GM06990 (cell line): ENCODE data around the gene NUBP1.

Source experiments
- DNase-seq: peaks from one replicate; pipeline ENCODE4 v3.0.0-alpha.2; 2011; ENCODE audit not compliant: insufficient read length; ENCODE audit errors: extremely low read depth
- H3K27me3 ChIP-seq: replicated peaks from 2 replicates; pipeline ENCODE4 v1.6.0; 2011; ENCODE audit warnings: low read length; ENCODE audit not compliant: control insufficient read depth, insufficient read depth
- H3K36me3 ChIP-seq: 2 replicates; pipeline ENCODE4 v1.5.1; 2011; ENCODE audit warnings: low read length; ENCODE audit not compliant: control insufficient read depth, insufficient read depth
- H3K4me3 ChIP-seq: replicated peaks from 2 replicates; pipeline ENCODE4 v1.5.1; 2011; ENCODE audit warnings: low read depth, mild to moderate bottlenecking, control low read depth, low read length
- CTCF ChIP-seq: IDR thresholded peaks from 2 replicates; pipeline ENCODE4 v1.5.1; 2011; ENCODE audit warnings: low read length, control low read depth, mild to moderate bottlenecking, inconsistent platforms; ENCODE audit not compliant: insufficient read depth, poor library complexity, severe bottlenecking

The NUBP1 gene

DNA sequence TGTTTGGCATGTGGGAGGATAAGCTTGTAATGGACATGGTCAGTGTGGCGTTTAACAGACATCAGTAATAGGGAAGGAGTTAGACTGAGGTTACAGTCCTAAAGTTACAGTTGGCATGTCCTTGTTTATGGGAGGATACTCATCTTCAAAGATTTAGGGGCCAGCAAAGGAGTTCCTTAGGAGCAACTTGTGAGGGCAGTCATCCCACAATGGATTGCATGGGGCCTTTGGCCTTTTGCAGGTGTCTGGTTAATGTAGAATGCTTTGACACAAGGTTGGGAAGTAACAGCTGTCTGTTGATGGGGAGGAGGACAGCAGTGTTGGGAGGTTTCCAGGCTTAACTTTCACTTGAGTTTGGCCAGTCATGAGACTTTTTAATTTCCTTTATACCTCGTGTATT, 2.2 kb downstream of the NUBP1 start:
- DNase-seq, result no peak
- Histone ChIP-seq H3K4me3 (no peak overlapping the region), H3K36me3 (peaks cover 3% of the 10 kb centered on the region), H3K27me3 (no peaks in the 10 kb centered on the region)
- no peak for TF ChIP-seq CTCF

DNA sequence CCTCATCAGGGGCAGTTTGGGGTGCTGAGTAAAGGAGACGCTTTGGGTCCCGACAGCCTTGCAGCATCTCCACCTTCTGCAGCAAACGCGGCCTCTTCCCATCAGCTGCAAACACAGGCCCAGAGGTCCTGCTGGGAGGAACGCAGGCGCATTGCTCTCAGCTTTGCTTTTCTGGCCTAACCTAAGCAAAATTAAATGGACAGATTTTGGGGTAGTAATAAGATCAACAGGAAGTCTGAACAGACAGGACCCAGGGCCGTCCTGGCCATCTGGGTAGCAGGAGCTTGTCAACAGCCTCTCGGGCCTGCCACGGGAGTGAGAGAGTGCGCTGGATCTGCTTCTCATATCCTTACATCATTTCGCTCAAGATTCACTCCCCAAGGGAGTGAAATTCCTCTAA, 7.2 kb downstream of the NUBP1 start:
- no peaks in the 10 kb centered on the region for H3K27me3 ChIP-seq
- no peak for DNase-seq
- peaks cover 3% of the 10 kb centered on the region for H3K36me3 ChIP-seq
- TF ChIP-seq CTCF, result no peak
- no peak overlapping the region for H3K4me3 ChIP-seq

GRCh38 chr16:10751291-10751697, 7.7 kb downstream of the NUBP1 start:
- peaks cover 3% of the 10 kb centered on the region for H3K36me3 ChIP-seq
- DNase-seq, result no peak

DNA sequence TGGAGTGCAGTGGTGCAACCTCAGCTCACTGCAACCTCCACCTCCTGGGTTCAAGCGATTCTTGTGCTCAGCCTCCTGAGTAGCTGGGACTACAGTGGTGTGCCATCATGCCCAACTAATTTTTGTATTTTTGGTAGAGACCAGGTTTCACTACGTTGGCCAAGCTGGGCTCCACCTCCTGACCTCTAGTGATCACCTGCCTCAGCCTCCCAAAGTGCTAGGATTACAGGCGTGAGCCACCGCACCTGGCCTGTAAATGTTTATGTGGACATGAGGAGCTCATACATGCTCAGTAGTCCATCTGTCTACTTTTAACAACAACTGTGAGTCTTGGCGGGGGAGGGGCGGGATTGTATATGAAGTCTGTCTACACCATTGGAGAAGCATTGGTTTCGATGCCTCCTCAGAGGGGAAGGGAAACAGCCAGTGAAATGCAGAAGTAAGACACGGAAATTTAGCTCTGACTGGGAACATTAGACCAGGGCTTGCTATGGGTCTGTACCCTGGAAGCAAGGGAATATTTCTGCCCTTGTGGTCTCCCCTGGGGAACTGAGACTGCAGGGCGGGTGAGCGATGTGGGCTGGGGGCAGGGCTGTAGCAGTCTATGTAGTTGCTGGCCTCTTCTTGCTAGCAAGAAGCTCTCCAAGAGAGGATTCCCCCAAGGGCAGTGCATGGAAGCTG, 9.3 kb downstream of the NUBP1 start:
- TF ChIP-seq CTCF, result no peak
- Histone ChIP-seq H3K4me3 (no peak overlapping the region), H3K27me3 (no peaks in the 10 kb centered on the region), H3K36me3 (peaks cover 12% of the 10 kb centered on the region)
- peak; percentile 60 for DNase-seq

More at GRCh38 chr16:10751291-10751697, 7.7 kb downstream of the NUBP1 start:
- H3K4me3 ChIP-seq, result no peak overlapping the region
- H3K27me3 ChIP-seq, result no peaks in the 10 kb centered on the region
- TF ChIP-seq CTCF, result peak; percentile 35

GRCh38 chr16:10753670-10754069, 10.0 kb downstream of the NUBP1 start:
- no peak for TF ChIP-seq CTCF
- DNase-seq, result no peak
- Histone ChIP-seq H3K4me3 (no peak overlapping the region), H3K36me3 (peaks cover 16% of the 10 kb centered on the region), H3K27me3 (no peaks in the 10 kb centered on the region)

- no peak overlapping the region for H3K4me3 ChIP-seq
- H3K27me3 ChIP-seq, result no peaks in the 10 kb centered on the region
- no peak for TF ChIP-seq CTCF
- H3K36me3 ChIP-seq, result peaks cover 18% of the 10 kb centered on the region
- DNase-seq, result no peak
These were observed 11.3 kb downstream of the NUBP1 start for GRCh38 chr16:10754941-10755340.
